GM21825 (cell line): ENCODE measurements around the gene PHF14.
"Not testable (repeated sequence)": the region's sequence is repeated elsewhere in the genome, so short reads cannot be mapped to it uniquely, and the experiment has no call there.

Experiments used
- ATAC-seq: cut with Tn5 transposase; IDR thresholded peaks from one replicate; pipeline ENCODE4 v1.9.1; 2021; ENCODE audit warnings: mild to moderate bottlenecking, moderate library complexity; ENCODE audit not compliant: unreplicated experiment

The PHF14 gene

GRCh38 chr7:10973061-10973941 is at the start of gene PHF14:
TSS of gene PHF14 (plus strand) at chr7:10973872. CDS start at chr7:10974324, 452 bp downstream.
- peak; percentile 98 for ATAC-seq

GRCh38 chr7:10924370-10924769 is 49.3 kb upstream of the PHF14 start:
- ATAC-seq, result no peak

GRCh38 chr7:10928203-10928602 is 45.5 kb upstream of the PHF14 start:
- not testable (repeated sequence) for ATAC-seq

- no peak for ATAC-seq
Observed at GRCh38 chr7:10930551-10930950, 43.1 kb upstream of the PHF14 start.

- ATAC-seq, result no peak
Observed at GRCh38 chr7:10931161-10931560, 42.5 kb upstream of the PHF14 start.

GRCh38 chr7:10934292-10934691 is 39.4 kb upstream of the PHF14 start:
- no peak for ATAC-seq

GRCh38 chr7:10939237-10939910 is 34.3 kb upstream of the PHF14 start:
- ATAC-seq, result peak; percentile 1

GRCh38 chr7:10939911-10940703 is 33.6 kb upstream of the PHF14 start:
- ATAC-seq, result peak; percentile 96

GRCh38 chr7:10940704-10941355 is 32.8 kb upstream of the PHF14 start:
- ATAC-seq, result no peak

- no peak for ATAC-seq
Observed at GRCh38 chr7:10950494-10950893, 23.2 kb upstream of the PHF14 start.

- not testable (repeated sequence) for ATAC-seq
Observed at GRCh38 chr7:10950974-10951578, 22.6 kb upstream of the PHF14 start.

GRCh38 chr7:10952588-10952987 is 21.1 kb upstream of the PHF14 start:
- no peak for ATAC-seq

GRCh38 chr7:10953078-10953750 is 20.5 kb upstream of the PHF14 start:
- ATAC-seq, result not testable (repeated sequence)

- no peak for ATAC-seq
Observed at GRCh38 chr7:10956528-10956927, 17.1 kb upstream of the PHF14 start.

- not testable (repeated sequence) for ATAC-seq
Observed at GRCh38 chr7:10960242-10960641, 13.4 kb upstream of the PHF14 start.

- ATAC-seq, result not testable (repeated sequence)
Observed at GRCh38 chr7:10965016-10965415, 8.7 kb upstream of the PHF14 start.

- no peak for ATAC-seq
Observed at GRCh38 chr7:10972174-10972573, 1.5 kb upstream of the PHF14 start.

GRCh38 chr7:10973942-10974911 is 555 bp downstream of the PHF14 start:
- peak; percentile 21 for ATAC-seq

GRCh38 chr7:10977113-10977512 is 3.4 kb downstream of the PHF14 start:
- ATAC-seq, result no peak
